Endothelial cell (in vitro differentiated cells): ENCODE data around the gene TTLL5. TPM values are rescaled to one million over a fixed set of nuclear protein-coding genes. Genes with fewer than 3 reads are reported as not detected.

Experiments used
- DNase-seq: peaks from one replicate; pipeline ENCODE4 v3.0.0; 2021; ENCODE audit warnings: low spot score
- H3K27ac Mint-ChIP-seq: one replicate; pipeline ENCODE4 v1.8.0; 2021; ENCODE audit warnings: mixed read lengths, inconsistent platforms; ENCODE audit not compliant: unreplicated experiment
- H3K27me3 Mint-ChIP-seq: one replicate; pipeline ENCODE4 v1.8.0; 2021; ENCODE audit warnings: mild to moderate bottlenecking, moderate library complexity, mixed read lengths, inconsistent platforms; ENCODE audit not compliant: unreplicated experiment
- H3K36me3 Mint-ChIP-seq: one replicate; pipeline ENCODE4 v1.8.0; 2021; ENCODE audit warnings: mild to moderate bottlenecking, low read depth, mixed read lengths, inconsistent platforms; ENCODE audit not compliant: unreplicated experiment
- H3K4me1 Mint-ChIP-seq: one replicate; pipeline ENCODE4 v1.8.0; 2021; ENCODE audit warnings: mild to moderate bottlenecking, mixed read lengths, inconsistent platforms; ENCODE audit not compliant: unreplicated experiment
- H3K4me3 Mint-ChIP-seq: one replicate; pipeline ENCODE4 v1.8.0; 2021; ENCODE audit warnings: mild to moderate bottlenecking, mixed read lengths, inconsistent platforms; ENCODE audit not compliant: unreplicated experiment
- H3K9me3 Mint-ChIP-seq: one replicate; pipeline ENCODE4 v1.8.0; 2021; ENCODE audit warnings: mixed read lengths, inconsistent platforms; ENCODE audit not compliant: unreplicated experiment
- CTCF ChIP-seq: fragments of 200-600 bp; sonication (generic); IDR thresholded peaks from one replicate; pipeline ENCODE4 v1.5.0; 2021; ENCODE audit warnings: antibody characterized with exemption; ENCODE audit not compliant: unreplicated experiment
- total RNA-seq: library from RNA; stranded (reverse); fragmentation: NEBNext Ultra II Directional; extraction: Animal tissue kit (Norgen Biotek cat#: 25700); gene quantifications from one replicate; pipeline ENCODE4 v1.2.1, GENCODE V29; 2021; ENCODE audit not compliant: unreplicated experiment

The TTLL5 gene
- total RNA-seq, 1 donor from 2014 or later: 62.8 TPM

GRCh38 chr14:75987201-75987970, 326.3 kb downstream of the TTLL5 start:
- no peak for TF ChIP-seq CTCF
- H3K9me3 Mint-ChIP-seq: no peaks in the 10 kb centered on the region
- peaks cover 10% of the 10 kb centered on the region for H3K27me3 Mint-ChIP-seq
- peaks cover 10% of the 10 kb centered on the region for H3K4me1 Mint-ChIP-seq
- no peaks in the 10 kb centered on the region for H3K36me3 Mint-ChIP-seq
- DNase-seq: no peak
- H3K27ac Mint-ChIP-seq: no peak overlapping the region
- no peak overlapping the region for H3K4me3 Mint-ChIP-seq

GRCh38 chr14:75989134-75989533, 328.1 kb downstream of the TTLL5 start:
- Mint-ChIP-seq H3K36me3 (peaks cover 2% of the 10 kb centered on the region), H3K4me3 (no peak overlapping the region), H3K9me3 (no peaks in the 10 kb centered on the region), H3K4me1 (peaks cover 14% of the 10 kb centered on the region), H3K27me3 (peaks cover 2% of the 10 kb centered on the region), H3K27ac (no peak overlapping the region)
- TF ChIP-seq CTCF: no peak
- no peak for DNase-seq

DNA sequence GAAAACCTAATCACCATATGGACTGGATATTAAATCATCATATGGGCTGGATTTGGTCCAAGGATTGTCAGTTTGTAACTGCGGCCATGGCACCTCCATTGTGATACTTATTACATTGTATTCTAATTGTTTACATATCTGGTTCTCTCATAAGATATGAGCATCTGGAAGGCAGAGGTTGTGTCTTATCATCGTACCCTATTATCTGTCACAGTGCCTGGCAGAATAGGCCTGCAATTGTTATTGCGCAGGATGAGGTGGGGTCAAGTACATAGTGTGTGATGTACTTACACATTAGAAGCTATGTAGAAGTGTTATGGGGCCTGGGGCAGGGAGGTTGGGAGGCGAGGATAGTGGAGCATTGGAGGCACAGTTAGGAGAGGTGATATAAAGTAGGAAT, 329.3 kb downstream of the TTLL5 start:
- Mint-ChIP-seq H3K27me3 (no peaks in the 10 kb centered on the region), H3K4me1 (peaks cover 14% of the 10 kb centered on the region), H3K4me3 (peak overlapping the region; percentile 16), H3K9me3 (no peaks in the 10 kb centered on the region), H3K27ac (peak overlapping the region; percentile 68), H3K36me3 (peaks cover 11% of the 10 kb centered on the region)
- no peak for DNase-seq
- TF ChIP-seq CTCF: no peak

DNA sequence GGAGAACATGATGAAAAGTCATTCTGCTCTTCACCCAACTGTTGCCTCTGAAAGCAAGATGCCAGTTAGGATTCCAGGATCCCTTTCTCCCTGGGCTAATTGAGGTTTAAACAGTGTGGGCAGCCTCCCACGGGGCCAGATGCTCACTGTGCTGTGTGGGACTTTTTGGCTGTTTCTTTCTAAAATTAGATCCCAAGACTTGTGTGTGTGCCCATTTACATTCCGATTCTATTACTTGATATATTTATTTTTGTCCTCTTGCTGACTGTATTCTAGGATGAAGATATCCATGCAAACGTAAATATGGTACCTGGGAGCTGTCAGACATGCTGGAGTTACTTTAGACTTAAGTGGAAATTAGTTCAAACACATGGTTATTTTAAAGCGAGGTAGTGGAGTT, 330.7 kb downstream of the TTLL5 start:
- H3K27me3 Mint-ChIP-seq: no peaks in the 10 kb centered on the region
- peaks cover 11% of the 10 kb centered on the region for H3K36me3 Mint-ChIP-seq
- TF ChIP-seq CTCF: no peak
- H3K9me3 Mint-ChIP-seq: no peaks in the 10 kb centered on the region
- no peak overlapping the region for H3K4me3 Mint-ChIP-seq
- peaks cover 5% of the 10 kb centered on the region for H3K4me1 Mint-ChIP-seq
- no peak overlapping the region for H3K27ac Mint-ChIP-seq
- DNase-seq: no peak

GRCh38 chr14:75993567-75994041, 332.6 kb downstream of the TTLL5 start:
- no peak for TF ChIP-seq CTCF
- Mint-ChIP-seq H3K4me1 (peaks cover 5% of the 10 kb centered on the region), H3K27ac (peak overlapping the region; percentile 68), H3K36me3 (peaks cover 11% of the 10 kb centered on the region), H3K9me3 (no peaks in the 10 kb centered on the region), H3K4me3 (no peak overlapping the region), H3K27me3 (no peaks in the 10 kb centered on the region)
- no peak for DNase-seq
